Measurements from ENCODE around the gene TMEM119. TPM values are rescaled to one million over a fixed set of nuclear protein-coding genes. Genes with fewer than 3 reads are reported as not detected.

Gene TMEM119
- total and polyA plus RNA-seq, 12 donors, result 0.57 to 6.9 (median 2.0) TPM

- WGBS, 2 donors, result 87 to 88% methylated on average over 1 of the region's 1 CpG
- H3K27ac ChIP-seq, result peak overlapping the region in 1 of 10 donors; percentile 71
These were observed 18.0 kb upstream of the TMEM119 start for GRCh38 chr12:108615918-108616317.

DNA sequence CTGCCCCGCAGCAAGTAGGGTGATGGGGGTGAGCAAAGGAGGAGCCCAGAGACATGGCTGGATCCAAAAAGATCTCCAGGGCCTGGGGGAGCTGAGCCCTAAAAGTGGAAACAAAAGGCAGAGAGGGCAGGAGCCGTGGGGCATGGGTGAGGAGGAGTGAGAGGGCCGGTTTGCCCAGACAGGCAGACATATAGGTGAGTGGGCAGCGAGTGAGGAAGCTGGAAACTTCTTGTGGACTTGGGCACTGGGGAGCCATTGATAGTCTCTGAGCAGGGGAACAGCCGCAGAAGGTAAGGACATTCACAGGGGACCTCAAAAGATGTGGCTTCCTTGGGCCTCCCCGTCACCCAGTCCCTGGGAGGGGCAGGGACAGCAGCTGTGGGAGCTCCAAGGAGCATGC is 16.8 kb upstream of the TMEM119 start:
- intact Hi-C loops (cut with DNase I), result loop anchor here in 5 of 10 donors (2.0 to 10.0 kb wide), 4 partner anchors 42 to 480 kb away; partner anchors contain the start of genes ALKBH2 (in 1 of the 5) and UNG (in 1 of the 5)
- H3K36me3 ChIP-seq, result no peaks in the 10 kb centered on the region
- WGBS, 2 donors, result 91% methylated on average over 6 of the region's 6 CpGs
- peaks cover 0 to 8% (median 0%) of the 10 kb centered on the region in 11 donors for H3K9me3 ChIP-seq
- ATAC-seq, result no peak
- no peak for DNase-seq
- no peaks in the 10 kb centered on the region for H3K27me3 ChIP-seq
- H3K4me3 ChIP-seq, result no peak overlapping the region
- H3K27ac ChIP-seq, result no peak overlapping the region
- H3K4me1 ChIP-seq, result peaks cover 0 to 50% (median 10%) of the 10 kb centered on the region in 9 donors
- no peak for TF ChIP-seq CTCF (IDR thresholded peaks at IDR 0.05)

More at GRCh38 chr12:108615918-108616317, 18.0 kb upstream of the TMEM119 start:
- H3K36me3 ChIP-seq, result no peaks in the 10 kb centered on the region
- intact Hi-C loops (cut with DNase I), result loop anchor here in 7 of 10 donors (2.0 to 10.0 kb wide), 6 partner anchors 44 to 479 kb away; partner anchors contain the start of genes ALKBH2 (in 1 of the 7), ISCU (in 1 of the 7) and UNG (in 1 of the 7)
- no peak for TF ChIP-seq CTCF (IDR thresholded peaks at IDR 0.05)
- no peaks in the 10 kb centered on the region for H3K27me3 ChIP-seq
- DNase-seq, result no peak
- peaks cover 0 to 58% (median 0%) of the 10 kb centered on the region in 9 donors for H3K4me1 ChIP-seq
- ATAC-seq, result no peak
- H3K9me3 ChIP-seq, result peaks cover 0 to 8% (median 0%) of the 10 kb centered on the region in 11 donors
- H3K4me3 ChIP-seq, result no peak overlapping the region

DNA sequence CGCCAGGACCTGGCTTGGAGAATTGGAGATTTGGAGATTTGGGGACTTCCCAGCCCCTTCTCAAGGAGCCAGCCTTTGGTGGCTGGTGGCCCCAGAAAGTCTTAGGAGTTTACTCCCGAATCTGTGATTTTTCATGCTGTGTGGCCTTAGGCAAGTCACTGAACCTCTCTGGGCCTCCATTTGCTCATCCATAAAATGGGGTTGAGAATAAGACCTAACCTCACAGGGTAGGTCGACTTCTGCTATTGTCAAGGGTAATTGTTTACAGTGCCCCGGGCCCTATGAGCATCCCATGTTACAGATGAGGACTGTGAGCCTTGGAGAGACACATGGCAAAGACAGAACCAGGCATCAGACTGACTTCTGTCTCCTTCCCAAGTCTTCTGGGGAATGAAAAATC is 16.2 kb upstream of the TMEM119 start:
- no peak for TF ChIP-seq CTCF (IDR thresholded peaks at IDR 0.05)
- DNase-seq (no peak), ATAC-seq (no peak)
- no peak overlapping the region for H3K27ac ChIP-seq
- H3K27me3 ChIP-seq, result no peaks in the 10 kb centered on the region
- H3K36me3 ChIP-seq, result no peaks in the 10 kb centered on the region
- peaks cover 0 to 56% (median 16%) of the 10 kb centered on the region in 9 donors for H3K4me1 ChIP-seq
- WGBS, 2 donors, result 87 to 92% methylated on average over 4 of the region's 4 CpGs
- no peak overlapping the region for H3K4me3 ChIP-seq
- intact Hi-C loops (cut with DNase I), result loop anchor here in 2 of 10 donors (2.0 to 10.0 kb wide), 2 partner anchors 47 to 481 kb away; partner anchors contain the start of genes ALKBH2 (in 1 of the 2) and UNG (in 1 of the 2)
- H3K9me3 ChIP-seq, result peaks cover 0 to 8% (median 0%) of the 10 kb centered on the region in 11 donors

GRCh38 chr12:108613548-108613947 is 15.7 kb upstream of the TMEM119 start:
- H3K27me3 ChIP-seq, result no peaks in the 10 kb centered on the region
- WGBS, 2 donors, result 63 to 65% methylated on average over 9 of the region's 9 CpGs

More at GRCh38 chr12:108613548-108613947, 15.7 kb upstream of the TMEM119 start:
- Histone ChIP-seq H3K36me3 (no peaks in the 10 kb centered on the region), H3K4me3 (no peak overlapping the region), H3K27ac (no peak overlapping the region), H3K9me3 (peaks cover 0 to 8% (median 0%) of the 10 kb centered on the region in 11 donors), H3K4me1 (peaks cover 0 to 56% (median 17%) of the 10 kb centered on the region in 9 donors)
- TF ChIP-seq CTCF (IDR thresholded peaks at IDR 0.05), result no peak
- DNase-seq (no peak), ATAC-seq (no peak)
- intact Hi-C loops (cut with DNase I), result loop anchor here in 1 of 10 donors (10.0 kb wide), 1 partner anchor 481 kb away; the partner anchor contains the start of genes ALKBH2 and UNG
